EH (cell line): ENCODE measurements around the gene RPS15A.

Experiments
- DNase-seq: peaks from one replicate; pipeline ENCODE4 v3.0.0-alpha.2; 2015; ENCODE audit warnings: low read depth

RPS15A gene

DNA sequence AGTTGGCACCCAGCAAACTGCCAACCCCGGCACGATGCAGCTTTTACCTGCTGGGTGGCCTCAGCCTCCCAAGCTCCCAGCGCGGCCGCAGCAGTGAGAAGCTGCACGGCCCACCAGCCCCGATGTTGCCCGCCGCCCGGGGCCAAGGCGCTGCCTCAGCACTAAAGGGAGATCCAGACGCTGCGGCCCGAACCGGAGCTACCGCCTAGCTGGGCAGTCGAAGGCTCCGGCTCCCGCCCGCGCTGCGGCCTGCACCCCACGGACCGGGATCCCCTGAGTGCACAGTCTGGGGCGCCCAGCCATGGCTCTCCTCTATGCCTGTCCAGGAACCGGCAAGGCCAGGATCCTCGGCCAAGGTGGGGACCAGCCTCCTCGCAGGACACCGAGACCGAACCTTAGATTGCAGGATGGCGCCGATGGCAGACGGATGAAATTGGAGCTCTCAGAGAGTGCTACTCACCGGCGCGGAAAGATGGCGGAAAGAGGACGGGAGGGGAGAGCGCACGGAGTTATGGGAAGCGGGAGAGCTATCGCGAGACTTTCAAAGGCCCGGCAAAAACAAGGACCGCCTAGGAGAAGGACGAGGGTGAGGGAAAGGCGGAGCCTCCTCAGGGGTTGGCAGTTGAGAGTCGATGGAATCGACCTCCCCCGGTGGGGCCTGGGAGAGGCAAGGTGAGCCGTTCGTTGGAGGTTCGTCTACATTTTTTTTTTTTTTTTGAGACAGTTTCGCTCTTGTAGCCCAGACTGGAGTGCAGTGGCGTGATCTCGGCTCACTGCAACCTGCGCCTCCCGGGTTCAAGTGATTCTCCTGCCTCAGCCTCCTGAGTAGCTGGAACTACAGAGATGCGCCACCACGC, at the start of gene RPS15A:
TSS of gene RPS15A (minus strand) at position 485 of the 857 bp plus-strand sequence. CDS start 1,221 bp downstream, outside the sequence.
- peak; percentile 98 for DNase-seq

DNA sequence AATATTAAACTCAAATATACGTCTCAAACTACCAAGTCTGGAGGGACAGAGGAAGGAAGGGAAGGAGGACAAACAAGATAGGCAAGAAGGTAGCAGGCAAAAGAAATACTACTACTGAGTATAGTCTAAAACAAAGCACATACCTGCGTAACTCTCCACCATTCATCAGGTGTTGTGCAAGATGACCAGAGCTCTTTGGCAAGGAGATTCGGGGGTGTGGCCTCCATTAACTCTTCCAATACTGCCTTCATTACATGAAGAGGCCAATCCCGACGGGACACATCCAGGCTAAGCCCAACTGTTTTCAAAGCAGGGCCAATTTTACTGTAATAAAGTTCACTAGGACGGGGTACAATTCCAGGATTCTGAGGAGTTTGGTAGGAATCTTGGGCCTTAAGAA, 49.4 kb upstream of the RPS15A start:
- DNase-seq, result no peak

DNA sequence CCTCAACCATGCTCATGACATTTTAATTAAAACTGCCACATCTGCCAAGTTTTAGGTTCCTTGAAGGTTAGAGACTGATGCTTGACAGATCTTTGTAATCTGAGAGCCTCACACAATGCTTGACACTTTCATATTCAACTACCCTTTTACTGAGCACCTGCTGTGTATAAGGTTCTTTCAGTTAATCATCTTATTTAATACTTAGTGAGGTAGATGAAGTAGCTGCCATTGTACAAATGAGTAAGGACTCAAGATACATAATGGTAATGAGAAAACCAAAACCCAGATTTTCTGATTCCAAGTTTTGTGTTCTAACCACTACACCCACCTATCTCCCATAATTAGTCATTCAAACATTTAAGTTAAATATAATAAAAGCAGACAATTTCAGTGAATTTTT, 46.6 kb upstream of the RPS15A start:
- no peak for DNase-seq

DNA sequence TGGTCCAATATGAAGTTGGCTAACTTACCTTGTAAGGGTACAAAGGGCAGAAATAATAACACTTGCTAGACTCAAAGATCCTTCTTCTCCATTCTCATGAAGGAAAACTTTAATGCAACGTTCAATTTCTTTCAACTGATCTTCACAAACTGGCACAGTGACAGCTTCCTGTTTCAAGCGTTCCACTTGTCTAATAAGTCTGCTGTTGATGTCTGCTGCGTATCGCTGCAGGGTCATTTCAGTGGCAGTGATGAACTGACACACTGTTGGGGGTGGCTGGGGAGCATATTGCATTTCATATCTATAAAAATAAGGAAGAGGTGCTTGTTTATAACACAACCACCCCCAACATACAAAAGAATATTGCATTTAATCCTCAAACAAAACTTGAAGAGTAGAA, 44.7 kb upstream of the RPS15A start:
- no peak for DNase-seq

DNA sequence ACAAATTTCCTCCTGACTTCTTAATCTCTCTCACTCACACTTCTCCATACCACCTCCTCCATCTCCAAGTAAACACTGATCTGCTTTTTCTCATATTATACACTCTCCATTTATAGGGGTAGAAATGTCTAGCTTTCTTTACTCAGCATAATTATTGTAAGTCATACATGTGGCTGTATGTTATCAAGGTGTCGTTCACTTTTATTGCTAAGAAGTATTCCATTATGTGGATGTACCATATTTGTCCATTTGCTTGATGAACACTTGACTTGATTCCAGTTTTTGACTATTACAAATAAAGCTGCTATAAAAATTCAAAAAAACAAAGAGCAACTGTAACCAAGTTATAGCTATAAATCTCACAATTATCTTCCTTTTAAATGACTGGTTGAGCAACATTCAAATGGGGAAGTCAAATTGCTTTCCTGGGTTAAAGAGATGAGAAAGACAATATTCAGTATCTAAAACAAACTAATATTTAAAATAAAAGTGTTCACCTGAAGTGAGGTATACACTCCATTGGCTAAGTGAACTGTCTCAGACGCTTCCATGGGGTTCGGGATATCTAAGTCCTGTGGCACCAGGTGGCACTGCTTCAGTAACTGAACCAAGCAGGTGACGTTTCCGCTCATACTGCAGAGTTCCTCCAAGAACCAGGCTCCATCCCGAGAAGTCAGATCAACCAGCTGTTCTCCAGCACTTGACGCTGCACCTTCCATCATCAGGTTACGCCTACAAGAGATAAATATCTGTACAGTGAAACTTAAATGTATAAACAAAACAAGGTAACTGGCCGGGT, 43.8 kb upstream of the RPS15A start:
- DNase-seq, result no peak

DNA sequence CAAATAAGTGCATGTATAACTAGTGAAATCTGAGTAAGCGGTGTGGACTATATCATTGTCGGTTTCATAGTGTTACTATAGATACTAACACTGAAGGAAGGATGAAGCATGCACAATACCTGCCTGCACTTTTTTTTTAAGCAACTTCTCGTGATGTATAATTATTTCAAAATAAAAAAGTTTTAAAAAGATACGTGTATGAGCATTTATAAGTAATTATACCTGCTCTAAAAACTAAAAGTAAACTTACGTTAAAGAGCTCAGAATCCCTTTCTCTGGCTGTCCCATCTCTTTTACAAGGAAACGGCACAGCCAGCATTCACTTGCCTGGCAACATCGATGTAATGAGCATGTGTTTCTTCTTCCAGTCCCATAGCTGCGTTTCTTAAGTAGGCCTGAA, 42.5 kb upstream of the RPS15A start:
- no peak for DNase-seq

DNA sequence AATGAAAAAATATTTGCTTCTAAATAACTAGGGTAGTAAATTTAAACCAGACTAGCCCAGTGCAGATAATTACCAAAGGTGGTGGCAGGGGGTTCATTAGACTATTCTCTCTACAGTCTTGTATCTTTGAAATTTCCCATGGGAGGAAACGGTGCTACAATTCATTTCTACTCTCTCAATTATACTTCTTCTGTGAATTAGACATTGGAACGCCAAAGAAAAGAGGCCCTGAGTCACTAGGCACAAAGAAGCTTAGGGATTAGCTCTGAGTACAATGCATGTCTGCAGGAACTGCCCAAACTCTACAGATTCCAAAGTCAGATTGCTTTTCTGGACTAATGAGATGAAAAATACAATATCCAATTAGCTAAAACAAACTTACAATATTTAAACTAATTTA, 41.9 kb upstream of the RPS15A start:
- no peak for DNase-seq

DNA sequence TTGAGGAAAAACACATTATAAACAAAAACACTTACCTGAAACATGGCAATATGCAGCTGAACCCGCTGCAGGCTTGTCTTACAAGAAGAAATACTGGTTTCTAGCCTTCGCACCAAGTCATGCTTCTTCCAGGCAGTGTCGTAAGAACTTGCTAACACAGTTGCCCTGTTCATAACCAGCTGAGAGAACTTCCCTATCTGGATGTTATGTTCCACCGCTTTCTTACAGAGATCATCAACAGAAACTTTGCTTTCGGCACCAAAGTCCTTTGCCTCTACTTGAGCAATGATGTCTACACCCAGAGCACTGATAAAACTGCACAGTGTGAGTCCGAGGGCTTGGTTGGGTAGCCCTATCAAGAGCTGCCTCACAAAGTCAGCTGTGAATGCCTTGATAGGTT, 39.1 kb upstream of the RPS15A start:
- no peak for DNase-seq

DNA sequence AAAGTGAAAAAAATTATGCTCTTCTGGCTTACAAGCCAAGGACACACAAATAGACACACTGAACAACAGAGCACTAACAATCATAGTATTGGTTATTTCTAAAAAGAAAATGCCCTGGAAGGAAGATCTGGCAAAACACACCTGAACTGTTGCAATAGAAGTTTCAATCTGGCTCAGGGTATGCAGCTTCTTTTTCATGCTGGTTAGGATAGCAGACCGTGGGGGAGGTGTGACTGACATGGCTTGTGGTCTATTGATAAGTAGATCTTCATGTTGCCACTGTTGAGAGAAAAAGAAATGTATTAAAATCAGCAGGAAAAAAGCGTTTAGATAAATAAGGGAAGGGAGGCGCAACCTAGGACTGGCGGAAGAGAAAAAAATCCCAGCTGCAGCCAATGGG, 37.8 kb upstream of the RPS15A start:
- DNase-seq, result no peak

DNA sequence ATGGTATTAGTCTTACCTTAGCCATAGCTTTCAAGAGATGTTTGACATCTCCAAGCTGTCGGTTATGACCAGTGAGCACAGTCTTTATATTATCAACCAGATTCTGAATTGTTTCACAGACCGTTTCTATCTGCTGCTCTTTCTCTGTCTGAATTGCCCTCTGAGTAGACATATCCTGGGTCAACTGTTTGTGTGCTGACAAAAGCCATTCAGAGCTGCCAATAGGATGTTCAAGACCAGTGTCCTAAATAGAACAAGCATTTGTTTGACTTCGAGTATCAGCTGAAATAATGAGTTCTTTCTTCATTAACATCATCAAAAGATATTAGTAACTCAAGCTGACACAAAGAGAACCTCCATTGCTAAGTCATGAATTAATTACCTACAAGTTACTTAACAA, 26.2 kb upstream of the RPS15A start:
- DNase-seq, result no peak

DNA sequence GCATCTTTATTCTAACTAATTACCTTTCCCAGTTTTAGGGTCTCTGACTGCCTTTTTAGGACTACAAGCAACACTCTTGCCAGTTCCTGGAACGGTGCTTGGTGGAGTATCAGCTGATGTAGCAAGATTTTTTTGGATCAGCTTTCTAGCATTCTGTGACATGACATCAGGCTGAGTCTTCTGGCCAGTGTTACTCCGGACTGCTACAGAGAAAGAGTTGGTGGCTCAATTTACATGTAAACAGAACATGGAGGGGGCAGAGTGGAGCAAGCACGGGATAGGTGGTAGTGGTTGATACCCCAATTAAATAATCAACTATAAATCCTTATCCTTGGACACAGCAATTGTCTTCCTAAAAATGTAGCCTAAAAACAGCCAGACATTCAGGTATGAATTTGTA, 21.8 kb upstream of the RPS15A start:
- DNase-seq, result no peak

DNA sequence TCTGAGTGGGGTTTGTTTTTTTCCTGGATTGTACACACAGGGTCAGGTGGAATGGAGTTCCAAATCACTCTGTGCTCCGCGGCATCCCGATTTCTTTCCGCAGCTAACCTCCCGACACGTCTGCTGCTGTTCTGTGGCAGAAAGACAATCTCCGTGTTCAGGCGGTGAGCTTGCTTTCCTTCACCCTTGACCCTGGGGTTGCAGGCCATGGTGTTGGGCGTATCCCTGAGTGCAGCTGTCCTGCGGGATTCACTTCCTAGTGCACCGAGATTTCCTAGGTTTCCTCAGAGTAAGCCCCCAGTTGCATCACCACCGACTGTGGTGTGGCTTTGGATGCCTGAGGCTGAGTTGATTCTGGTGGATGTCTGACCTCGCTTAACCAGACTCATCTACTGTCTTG, 19.0 kb upstream of the RPS15A start:
- DNase-seq, result no peak

DNA sequence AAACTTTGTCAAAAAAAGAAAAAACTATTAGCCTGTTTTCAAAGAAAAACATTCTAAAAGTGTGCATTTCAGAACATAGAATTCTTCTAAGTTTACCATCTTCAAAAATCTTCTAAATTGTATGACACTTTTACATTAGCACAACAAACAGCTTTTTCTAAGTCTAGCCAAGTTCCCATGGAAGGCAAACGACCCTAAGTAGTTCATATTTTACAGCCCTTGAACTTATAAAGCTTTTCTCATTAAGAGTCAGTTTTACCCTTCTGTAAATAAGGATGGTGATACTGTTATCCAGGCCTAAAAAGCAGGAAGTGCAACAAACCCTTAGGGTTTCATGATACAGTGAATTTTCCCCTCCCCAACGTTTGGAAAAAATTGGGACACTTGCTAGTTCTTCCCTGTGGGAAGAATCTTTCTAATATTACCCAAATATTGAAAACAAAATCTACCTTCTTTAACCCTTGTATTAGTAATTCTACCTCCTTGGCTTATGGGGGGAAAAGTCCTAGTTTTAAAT, 15.2 kb upstream of the RPS15A start:
- no peak for DNase-seq

DNA sequence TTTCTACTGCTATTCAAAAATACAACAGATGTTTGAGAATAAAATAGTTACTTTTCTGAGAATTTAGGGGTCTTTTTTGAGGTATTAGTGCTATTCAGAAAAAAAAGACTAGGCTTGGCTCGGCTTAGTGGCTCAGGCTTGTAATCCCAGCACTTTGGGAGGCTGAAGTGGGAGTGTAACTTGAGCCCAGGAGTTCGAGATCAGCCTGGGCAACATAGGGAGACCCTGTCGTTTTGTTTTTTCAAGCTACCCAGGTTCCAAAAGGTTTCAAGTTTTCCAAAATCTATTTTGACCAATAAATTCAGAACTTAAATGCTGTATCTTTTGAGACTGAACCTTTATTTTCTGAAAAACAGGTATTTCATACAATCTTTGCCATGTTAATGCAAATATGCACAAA, 14.4 kb upstream of the RPS15A start:
- no peak for DNase-seq

DNA sequence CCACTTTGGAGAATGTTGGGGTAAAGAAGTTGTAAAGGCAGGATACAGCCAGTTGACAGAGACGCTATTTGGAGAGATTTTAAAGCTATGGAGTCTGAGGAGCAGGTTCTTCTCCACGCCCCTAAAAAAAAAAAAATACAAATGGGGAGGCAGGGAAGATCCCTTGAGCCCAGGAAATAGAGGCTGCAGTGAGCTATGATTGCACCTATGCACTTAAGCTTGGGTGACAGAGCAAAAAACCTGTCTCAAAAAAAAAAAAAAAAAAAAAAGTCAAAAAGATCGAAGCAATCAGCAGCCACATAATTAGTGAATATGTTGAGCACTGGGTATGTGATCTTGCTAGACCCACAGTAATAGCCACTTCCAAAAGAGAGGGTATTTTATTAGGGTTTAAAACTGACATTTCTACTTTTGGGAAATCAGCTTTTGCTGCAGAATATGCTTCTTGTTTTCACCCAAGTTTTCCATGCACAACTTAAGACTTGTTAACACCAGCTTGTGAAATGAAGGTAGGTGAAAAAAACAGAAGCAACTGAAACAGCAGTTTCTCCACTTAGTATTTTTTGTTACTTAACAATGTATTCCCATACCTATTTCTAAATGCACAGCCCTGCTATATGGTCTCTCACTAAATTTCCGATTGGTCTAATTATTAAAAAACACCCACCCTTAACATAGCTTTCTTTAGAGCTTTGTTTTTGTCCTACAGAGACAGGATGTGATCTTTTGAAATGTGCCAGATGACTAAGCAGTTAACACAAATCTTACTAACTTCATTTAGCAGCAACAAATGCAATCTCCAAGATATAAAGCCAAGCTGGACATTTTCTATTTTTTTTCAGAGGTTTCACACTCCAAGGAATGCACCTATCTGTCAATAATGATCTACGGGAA, 13.7 kb upstream of the RPS15A start:
- peak; percentile 57 for DNase-seq

DNA sequence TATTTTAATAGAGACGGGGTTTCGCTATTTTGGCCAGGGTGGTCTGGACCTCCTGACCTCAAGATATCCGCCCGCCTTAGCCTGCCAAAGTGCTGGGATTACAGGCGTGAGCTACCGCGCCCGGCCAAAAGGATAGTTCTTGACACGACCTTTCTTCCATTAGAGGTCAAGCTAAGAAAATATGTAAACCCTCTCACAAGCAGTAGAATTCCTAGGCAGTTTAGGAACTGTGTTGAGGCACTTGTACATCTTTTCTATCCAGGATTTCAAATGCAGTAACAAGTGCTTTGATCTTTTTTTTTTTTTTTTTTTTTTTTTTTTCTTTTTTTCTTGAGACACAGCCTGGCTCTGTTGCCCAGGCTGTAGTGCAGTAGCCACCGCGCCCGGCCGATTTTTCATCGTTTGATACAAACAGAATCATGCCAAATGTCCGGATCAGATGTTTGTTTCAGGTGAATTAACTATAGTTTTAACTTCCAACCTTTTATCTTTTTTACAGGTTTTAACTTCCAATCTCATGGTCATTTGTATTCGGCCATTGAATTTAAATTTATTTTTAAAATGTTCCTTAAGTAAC, 12.7 kb upstream of the RPS15A start:
- no peak for DNase-seq

DNA sequence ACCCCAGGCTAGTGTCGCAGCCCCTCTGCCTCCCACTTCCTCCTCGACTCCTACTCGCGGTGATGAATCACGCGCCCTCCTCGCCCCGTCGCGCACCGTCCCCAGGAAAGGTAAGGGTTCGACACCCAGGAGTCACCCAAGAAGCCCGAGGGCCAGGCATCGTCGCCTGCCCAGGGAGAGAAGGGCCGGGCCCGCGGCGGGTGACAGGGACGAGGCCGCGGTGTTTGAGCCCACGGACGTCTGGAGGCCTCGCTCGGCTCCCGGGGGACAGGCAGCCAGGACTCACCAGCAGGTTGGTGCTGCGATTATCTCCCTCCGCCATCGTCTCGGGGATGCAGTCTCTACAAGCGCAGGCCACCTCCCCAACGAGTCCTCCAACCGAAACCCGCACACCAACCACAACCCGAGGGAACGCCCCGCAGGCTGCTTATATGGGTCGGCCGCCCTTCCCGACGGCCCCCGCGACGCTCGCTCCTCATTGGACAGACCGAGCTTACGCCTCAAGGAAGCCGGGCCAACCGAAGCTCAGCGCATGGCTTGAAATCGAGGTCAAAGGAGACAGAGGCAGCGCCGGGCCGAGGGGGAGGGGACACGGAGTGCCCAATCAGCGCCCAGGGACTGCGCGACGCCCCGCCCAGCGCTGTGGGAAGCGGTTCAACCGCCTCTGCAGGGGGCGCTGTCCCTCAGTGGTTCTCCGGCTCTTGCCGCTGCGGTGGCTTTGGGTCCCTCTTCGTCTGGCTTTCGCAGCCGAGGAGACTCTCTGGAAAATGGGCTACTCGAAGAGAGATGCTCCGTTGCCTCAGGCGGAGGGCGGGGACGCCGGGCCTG, 11.2 kb upstream of the RPS15A start, which contains the start of gene ARL6IP1:
TSS of gene ARL6IP1 (minus strand) at position 405 of the 828 bp plus-strand sequence. CDS start at position 322, 83 bp downstream.
- peak; percentile 100 for DNase-seq

DNA sequence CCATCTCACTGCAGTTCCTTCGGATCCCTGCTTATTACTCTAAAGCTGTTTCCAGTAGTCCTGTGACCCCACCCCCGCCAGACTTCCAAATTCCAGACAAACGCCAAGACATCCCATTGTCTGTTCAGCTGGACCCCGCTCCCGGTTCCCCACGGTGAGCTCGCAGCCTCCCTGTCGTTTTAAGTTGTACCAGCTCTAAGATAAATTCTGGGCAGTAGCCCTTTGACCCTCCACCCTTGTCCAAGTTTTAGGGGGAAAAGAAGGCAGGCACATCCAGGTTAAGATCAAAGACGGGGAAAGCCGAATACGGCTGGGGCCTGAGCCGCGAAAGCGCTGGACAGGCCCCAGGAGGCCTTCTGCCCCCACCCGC, 10.6 kb upstream of the RPS15A start:
- peak; percentile 54 for DNase-seq

DNA sequence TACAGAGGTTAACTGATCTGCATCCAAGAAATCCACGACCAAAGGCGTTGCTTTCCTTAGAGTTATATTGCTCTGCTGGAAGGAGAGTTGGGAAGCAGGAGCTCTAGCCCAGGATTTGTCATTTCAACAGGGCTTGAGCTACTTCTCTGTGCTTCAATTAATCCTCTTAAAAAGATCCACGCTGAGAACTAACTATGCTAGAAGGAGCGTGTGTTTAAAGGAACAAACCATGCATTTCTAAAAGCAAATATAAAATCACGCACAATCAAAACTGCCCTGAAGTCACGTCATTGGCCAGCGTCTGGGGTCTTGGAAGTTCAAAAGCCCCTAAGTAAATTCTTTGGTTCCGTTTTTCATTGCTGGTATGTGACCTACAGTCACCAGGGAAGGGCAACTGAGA, 10.2 kb upstream of the RPS15A start:
- peak; percentile 9 for DNase-seq

DNA sequence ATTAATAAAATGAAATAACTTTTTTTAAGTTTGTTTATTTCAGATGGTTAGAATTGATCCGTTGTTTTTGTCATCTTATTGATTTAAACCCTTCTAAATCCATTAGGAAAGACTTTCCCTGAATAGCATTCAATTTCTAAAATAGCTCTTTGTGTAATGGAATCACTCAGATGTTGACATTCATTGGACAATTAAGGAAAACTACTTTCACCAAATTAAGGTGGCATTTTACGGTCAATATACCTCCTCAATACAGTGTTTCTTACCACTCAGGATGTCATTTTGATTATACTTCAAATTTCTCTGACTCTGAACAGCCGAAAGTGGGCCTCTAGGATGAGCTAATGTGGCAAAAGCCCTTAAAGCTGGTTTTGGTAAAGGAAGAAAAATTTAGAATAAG, 9.4 kb upstream of the RPS15A start:
- no peak for DNase-seq

DNA sequence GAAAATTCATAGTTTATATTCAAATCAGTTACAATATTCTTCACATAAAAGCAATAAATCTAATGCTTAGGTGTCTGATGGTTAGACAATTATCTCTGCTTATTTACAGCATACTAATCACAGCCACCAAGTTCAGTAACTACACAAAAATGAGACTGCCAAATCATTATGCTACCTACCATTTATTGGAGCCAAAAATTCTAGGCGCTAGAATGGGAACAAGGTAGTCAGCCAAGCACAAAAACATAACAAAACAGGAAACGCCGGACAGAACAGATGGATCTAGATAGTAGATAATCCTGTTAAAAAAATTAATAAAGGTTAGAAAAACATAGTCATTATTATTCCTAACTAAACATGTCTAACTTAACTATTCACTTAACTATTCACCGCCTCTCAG, 7.6 kb upstream of the RPS15A start:
- DNase-seq, result no peak
